Sigmoid colon (tissue), 4 donors: Measurements from ENCODE around the gene MRPS12.

ENCODE experiments used
- CTCF ChIP-seq, 4 experiments: fragments of 450-650 bp in 3 of 4; fragments of 200-600 bp in 1 of 4; IDR thresholded peaks; one replicate each; pipeline ENCODE4 v1.5.1; 2016 to 2019; ENCODE audit warnings: antibody characterized with exemption in 4 of 4, mild to moderate bottlenecking in 3 of 4, moderate library complexity in 2 of 4
- EP300 ChIP-seq, 4 donors: sonication (generic); formaldehyde crosslinking; IDR thresholded peaks; one replicate each; pipeline ENCODE4 v1.6.1; 2017; ENCODE audit warnings: antibody characterized with exemption in 4 of 4
- POLR2A ChIP-seq, 2 donors: fragments of 450-650 bp; IDR thresholded peaks; one replicate each; pipeline ENCODE4 v1.6.1; 2016; ENCODE audit warnings: antibody characterized with exemption in 2 of 2, mild to moderate bottlenecking in 2 of 2, moderate library complexity in 2 of 2
- POLR2AphosphoS5 ChIP-seq, 4 donors: sonication (generic); formaldehyde crosslinking; IDR thresholded peaks; one replicate each; pipeline ENCODE4 v1.6.1; 2017; ENCODE audit warnings: antibody characterized with exemption in 4 of 4

GRCh38 chr19:38956264-38956663 is 25.5 kb downstream of the MRPS12 start:
- no peak for TF ChIP-seq CTCF (IDR thresholded peaks at IDR 0.05)
- TF ChIP-seq POLR2AphosphoS5 (IDR thresholded peaks at IDR 0.05) = no peak
- TF ChIP-seq POLR2A (IDR thresholded peaks at IDR 0.05) = no peak
- no peak for TF ChIP-seq EP300 (IDR thresholded peaks at IDR 0.05)
